Stimulated activated naive B cell treated with anti-CD40 and anti-IgM and Interleukin-4, amounts not matched to agents 10 μg/mL and 1 μg/mL and 100 μg/mL, for 72 hours (primary cell): ENCODE results near the gene SEC61A2.

ENCODE experiments used
- ATAC-seq, 2 donors: fragments of 150-1000 bp; cut with Tn5 transposase; replicated peaks; 2 replicates each; pipeline ENCODE4 v1.10.0; 2021; ENCODE audit warnings: moderate library complexity in 1 of 2
- DNase-seq: peaks from one replicate; pipeline ENCODE4 v3.0.0; 2021
- H3K27ac Mint-ChIP-seq: one replicate; pipeline ENCODE4 v1.8.0; 2022; ENCODE audit warnings: mild to moderate bottlenecking, mixed read lengths
- H3K27me3 Mint-ChIP-seq, 2 donors: one replicate each; pipeline ENCODE4 v1.8.0; 2022; ENCODE audit warnings: mixed read lengths in 2 of 2
- H3K36me3 Mint-ChIP-seq, 2 donors: one replicate each; pipeline ENCODE4 v1.8.0; 2022; ENCODE audit warnings: mixed read lengths in 2 of 2, mild to moderate bottlenecking in 1 of 2
- H3K4me1 Mint-ChIP-seq, 2 donors: one replicate each; pipeline ENCODE4 v1.8.0; 2022; ENCODE audit warnings: mixed read lengths in 2 of 2, mild to moderate bottlenecking in 1 of 2
- H3K4me3 Mint-ChIP-seq, 2 donors: one replicate each; pipeline ENCODE4 v1.8.0; 2022; ENCODE audit warnings: mild to moderate bottlenecking in 2 of 2, mixed read lengths in 2 of 2, moderate library complexity in 1 of 2
- H3K9me3 Mint-ChIP-seq, 2 donors: one replicate each; pipeline ENCODE4 v1.8.0; 2022; ENCODE audit warnings: mixed read lengths in 2 of 2, mild to moderate bottlenecking in 1 of 2

The SEC61A2 gene

DNA sequence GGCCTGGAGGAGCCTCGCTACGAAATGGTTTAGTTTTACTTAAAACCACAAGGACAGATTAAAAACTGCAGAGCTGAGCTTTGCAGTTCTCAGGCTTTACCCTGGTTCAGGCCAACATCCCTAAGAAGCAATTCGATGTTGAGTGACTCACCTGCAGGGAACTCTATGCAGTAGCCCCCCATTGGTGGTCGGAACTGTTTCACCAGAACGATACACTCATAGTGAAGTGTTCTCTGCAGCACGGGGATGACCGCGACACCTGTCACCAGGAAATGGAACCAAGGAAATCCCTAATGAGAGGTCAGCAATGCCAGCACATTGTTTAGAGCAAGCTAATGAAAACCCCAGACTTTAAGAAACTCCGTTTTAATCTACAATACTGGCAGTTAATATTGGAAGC lies 48.2 kb downstream of the SEC61A2 start:
- ATAC-seq (no peak), DNase-seq (no peak)
- Mint-ChIP-seq H3K27ac (no peak overlapping the region), H3K9me3 (no peaks in the 10 kb centered on the region), H3K4me3 (no peak overlapping the region), H3K4me1 (peaks cover 3 to 14% of the 10 kb centered on the region in 2 donors), H3K36me3 (peaks cover 37 to 39% of the 10 kb centered on the region in 2 donors), H3K27me3 (no peaks in the 10 kb centered on the region)

DNA sequence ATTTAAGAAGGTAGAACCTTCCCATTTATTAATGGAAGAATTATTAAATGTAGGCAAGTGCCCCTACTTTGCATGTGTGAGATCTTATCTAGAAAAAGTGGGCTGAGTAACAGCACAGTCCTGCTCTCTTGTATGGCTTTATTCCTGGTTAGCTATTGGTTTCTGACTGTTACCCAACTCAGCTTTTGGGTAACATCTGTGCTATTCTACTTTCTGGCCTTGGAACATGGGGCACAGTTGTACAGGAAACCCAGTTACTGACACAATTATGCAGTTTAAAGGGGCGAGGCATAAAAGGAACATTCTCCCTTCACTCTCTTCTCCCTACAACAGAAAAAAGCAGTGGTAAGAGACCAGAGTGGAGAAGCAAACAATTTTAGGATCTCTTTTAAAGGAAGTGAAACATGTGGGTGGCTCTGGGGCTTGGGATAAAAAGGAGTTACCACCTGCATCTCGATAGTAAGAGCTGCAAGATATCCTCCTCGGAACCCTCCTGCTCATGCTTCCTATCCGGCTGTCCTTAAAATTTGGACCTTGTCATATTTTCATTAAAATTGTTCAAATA lies 50.2 kb downstream of the SEC61A2 start:
- Mint-ChIP-seq H3K4me1 (peaks cover 3 to 14% of the 10 kb centered on the region in 2 donors), H3K4me3 (no peak overlapping the region), H3K27ac (no peak overlapping the region), H3K36me3 (peaks cover 28 to 33% of the 10 kb centered on the region in 2 donors), H3K27me3 (no peaks in the 10 kb centered on the region), H3K9me3 (no peaks in the 10 kb centered on the region)
- DNase-seq (no peak), ATAC-seq (no peak)

DNA sequence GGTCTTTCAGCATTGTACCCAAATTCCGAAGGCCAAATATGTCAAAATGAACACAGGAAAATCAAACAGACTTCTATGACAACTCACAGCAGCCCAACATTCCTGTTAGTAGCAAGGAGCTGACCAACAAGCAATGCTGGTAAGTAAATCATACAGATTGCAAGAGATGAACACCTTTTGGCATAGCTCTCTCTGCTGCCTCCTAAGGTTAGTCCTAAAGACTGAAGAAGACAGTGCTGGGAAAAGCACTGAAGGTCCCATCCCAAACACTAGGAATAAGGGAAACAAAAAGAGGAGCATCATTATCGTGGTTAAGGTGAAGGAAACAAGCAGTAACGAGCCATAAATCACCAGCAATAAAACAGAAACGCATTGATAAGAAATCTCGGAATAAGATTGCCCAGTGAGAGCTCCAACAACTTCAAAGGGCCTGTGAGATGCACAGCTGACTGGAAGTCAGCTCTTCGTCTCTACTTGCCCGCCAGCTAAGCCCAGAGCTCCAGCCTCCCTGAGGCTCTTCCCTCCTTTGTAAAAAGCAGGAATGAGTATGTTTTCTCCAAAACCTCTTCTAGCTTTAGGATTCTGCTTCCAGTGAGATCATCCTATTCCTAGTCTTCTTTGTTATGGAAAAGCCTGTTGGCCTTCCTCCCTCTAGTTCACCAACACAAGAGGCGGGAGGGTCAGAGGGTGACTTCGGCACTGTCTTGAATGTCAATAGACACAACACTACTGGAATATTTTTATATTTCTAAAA lies 50.9 kb downstream of the SEC61A2 start:
- ATAC-seq = no peak
- Mint-ChIP-seq H3K4me3 (no peak overlapping the region), H3K9me3 (no peaks in the 10 kb centered on the region), H3K4me1 (peaks cover 3 to 14% of the 10 kb centered on the region in 2 donors), H3K27ac (no peak overlapping the region), H3K36me3 (peaks cover 31 to 38% of the 10 kb centered on the region in 2 donors), H3K27me3 (no peaks in the 10 kb centered on the region)
- no peak for DNase-seq

DNA sequence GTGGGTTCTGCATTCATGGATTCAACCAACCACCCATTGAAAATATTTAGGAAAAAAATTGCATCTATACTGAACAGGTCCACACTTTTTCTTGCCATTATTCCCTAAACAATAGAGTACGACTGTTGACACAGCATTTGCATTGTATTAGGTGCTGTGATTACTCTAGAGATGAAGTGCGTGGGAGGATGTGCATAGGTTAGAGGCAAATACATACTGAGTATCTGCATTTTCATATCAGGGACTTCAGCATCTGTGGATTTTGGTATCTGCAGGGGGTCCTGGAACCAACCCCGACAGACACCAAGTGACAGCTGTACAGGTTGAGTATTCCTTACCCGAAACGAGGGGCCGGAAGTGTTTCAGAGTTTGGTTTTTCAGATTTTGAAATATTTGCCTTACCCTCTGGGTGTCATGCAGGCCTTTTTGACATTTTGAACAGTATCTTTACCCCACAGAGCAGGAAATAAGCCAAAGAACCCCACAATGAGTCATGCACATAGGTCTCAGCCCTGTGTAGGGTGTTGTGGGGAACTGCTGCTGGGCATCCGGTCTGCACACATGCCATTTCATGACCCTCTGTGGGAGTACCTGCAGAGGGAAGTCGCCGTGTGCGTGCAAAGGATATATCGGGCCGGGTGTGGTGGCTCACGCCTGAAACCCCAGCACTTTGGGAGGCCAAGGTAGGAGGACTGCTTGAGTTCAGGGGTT lies 51.7 kb downstream of the SEC61A2 start:
- Mint-ChIP-seq H3K27me3 (no peaks in the 10 kb centered on the region), H3K4me1 (peaks cover 3 to 14% of the 10 kb centered on the region in 2 donors), H3K36me3 (peaks cover 34 to 45% of the 10 kb centered on the region in 2 donors), H3K27ac (no peak overlapping the region), H3K9me3 (no peaks in the 10 kb centered on the region), H3K4me3 (no peak overlapping the region)
- DNase-seq (peak; percentile 23), ATAC-seq (peak; percentile 98 to 99)

DNA sequence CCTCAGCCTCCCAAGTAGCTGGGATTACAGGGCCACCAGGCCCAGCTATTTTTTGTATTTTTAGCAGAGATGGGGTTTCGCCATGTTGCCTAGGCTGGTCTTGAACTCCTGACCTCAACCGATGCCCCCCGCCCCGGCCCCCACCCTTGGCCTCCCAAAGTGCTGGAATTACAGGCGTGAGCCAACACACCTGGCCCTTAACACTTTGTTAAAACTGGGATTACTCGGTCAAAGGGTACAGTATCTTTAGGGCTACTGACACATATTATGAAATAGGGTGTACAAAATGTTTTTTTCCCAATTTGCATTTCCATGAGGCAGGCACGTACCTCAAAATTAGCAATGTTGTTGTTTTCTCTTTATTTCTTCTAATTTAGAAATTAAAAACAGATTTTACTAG lies 54.7 kb downstream of the SEC61A2 start:
- Mint-ChIP-seq H3K4me1 (peaks cover 7 to 23% of the 10 kb centered on the region in 2 donors), H3K27me3 (no peaks in the 10 kb centered on the region), H3K36me3 (peaks cover 38 to 51% of the 10 kb centered on the region in 2 donors), H3K27ac (no peak overlapping the region), H3K9me3 (no peaks in the 10 kb centered on the region), H3K4me3 (no peak overlapping the region)
- ATAC-seq (no peak), DNase-seq (no peak)

DNA sequence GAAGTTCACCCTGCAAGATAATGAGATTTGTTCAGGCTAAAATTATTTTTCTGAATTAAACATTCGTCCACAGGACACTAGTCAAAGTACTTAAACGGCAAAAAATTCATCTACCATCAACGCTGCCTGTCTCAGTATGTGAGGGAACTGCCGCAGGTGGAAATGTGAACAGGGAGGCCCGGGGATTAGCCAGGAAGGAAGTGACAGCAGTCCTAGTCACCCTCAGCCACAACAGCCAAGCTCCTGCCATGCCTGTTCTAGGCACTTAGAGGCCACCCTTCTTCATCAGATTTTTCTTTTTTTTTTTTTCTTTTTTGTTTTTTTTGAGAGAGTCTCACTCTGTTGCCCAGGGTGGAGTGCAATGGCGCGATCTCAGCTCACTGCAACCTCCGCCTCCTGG lies 56.8 kb downstream of the SEC61A2 start:
- Mint-ChIP-seq H3K36me3 (peaks cover 39 to 48% of the 10 kb centered on the region in 2 donors), H3K27ac (no peak overlapping the region), H3K27me3 (no peaks in the 10 kb centered on the region), H3K4me1 (peaks cover 5 to 15% of the 10 kb centered on the region in 2 donors), H3K4me3 (no peak overlapping the region), H3K9me3 (no peaks in the 10 kb centered on the region)
- ATAC-seq = no peak
- no peak for DNase-seq

DNA sequence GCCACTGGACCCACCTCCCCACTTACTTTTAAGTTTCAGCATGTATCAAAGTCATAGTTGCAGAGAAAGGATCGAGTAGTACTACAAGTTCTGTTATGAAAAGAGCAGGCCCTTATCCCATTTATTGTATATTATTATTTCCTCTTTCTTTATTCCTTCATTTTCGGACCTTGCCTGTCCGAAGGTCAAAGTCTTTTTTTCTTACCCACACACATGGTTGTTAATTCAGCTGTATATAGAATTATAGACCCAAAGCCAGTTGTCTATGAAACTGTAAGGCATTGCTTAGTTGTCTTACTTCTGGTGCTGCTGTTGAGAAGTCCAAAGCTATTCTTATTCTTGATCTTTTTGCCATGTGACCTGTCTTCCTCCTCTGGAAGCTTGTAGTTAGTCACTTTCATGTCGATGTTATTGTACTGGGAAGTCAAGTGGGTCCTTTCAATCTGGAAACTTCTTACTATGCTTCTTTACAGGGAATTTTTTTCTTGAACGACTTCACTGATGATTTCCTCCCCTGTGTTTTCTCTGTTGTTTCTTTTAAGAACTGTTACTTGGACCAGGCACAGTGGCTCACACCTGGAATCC lies 57.9 kb downstream of the SEC61A2 start:
- H3K27ac Mint-ChIP-seq = no peak overlapping the region
- H3K9me3 Mint-ChIP-seq = no peaks in the 10 kb centered on the region
- no peak for DNase-seq
- ATAC-seq = no peak
- H3K4me3 Mint-ChIP-seq = no peak overlapping the region
- peaks cover 7 to 14% of the 10 kb centered on the region in 2 donors for H3K4me1 Mint-ChIP-seq
- no peaks in the 10 kb centered on the region for H3K27me3 Mint-ChIP-seq
- peaks cover 38 to 48% of the 10 kb centered on the region in 2 donors for H3K36me3 Mint-ChIP-seq

DNA sequence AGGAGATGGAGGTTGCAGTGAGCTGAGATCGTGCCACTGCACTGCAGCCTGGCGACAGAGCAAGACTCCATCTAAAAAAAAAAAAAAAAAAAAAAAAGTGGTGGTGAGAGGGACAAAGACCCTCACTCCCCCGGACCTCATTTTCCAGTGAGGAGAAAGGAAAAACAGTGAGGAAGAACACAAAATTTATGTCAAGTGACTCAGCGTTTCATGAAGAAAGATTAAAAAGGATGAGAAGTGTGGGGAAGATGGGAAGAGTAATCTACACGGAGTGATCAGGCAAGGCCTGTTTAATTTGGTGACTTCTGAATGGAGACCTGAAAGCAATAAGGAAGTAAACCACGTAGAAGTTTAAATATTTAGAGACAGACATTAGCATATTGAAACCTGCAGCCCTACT lies 59.2 kb downstream of the SEC61A2 start:
- Mint-ChIP-seq H3K4me1 (peaks cover 10 to 14% of the 10 kb centered on the region in 2 donors), H3K36me3 (peaks cover 35 to 49% of the 10 kb centered on the region in 2 donors), H3K9me3 (no peaks in the 10 kb centered on the region), H3K27ac (no peak overlapping the region), H3K4me3 (no peak overlapping the region), H3K27me3 (no peaks in the 10 kb centered on the region)
- DNase-seq = no peak
- ATAC-seq = no peak

GRCh38 chr10:12189426-12189825 lies 59.9 kb downstream of the SEC61A2 start:
- H3K36me3 Mint-ChIP-seq = peaks cover 37 to 52% of the 10 kb centered on the region in 2 donors
- H3K9me3 Mint-ChIP-seq = no peaks in the 10 kb centered on the region

DNA sequence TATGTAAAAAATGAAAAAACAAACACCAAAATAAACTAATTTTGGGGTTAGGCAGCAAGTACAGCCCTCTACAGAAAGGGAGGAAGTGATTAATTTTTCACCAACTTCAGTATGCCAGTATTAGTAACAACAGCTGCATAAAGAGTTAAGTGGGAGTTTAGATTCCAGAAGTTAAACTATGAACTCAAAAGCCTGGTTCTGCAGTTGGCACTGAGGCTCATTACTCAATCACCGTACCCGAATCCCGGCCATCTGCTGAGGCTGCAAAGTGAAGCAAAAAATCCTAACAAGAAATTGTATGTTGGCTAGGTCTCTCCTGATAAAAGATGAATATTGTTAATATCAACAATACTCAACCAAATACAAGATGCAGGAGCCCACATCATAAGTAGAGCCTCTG lies 62.2 kb downstream of the SEC61A2 start:
- DNase-seq (no peak), ATAC-seq (no peak)
- peaks cover 34 to 45% of the 10 kb centered on the region in 2 donors for H3K36me3 Mint-ChIP-seq
- no peaks in the 10 kb centered on the region for H3K27me3 Mint-ChIP-seq
- H3K27ac Mint-ChIP-seq = no peak overlapping the region
- H3K4me1 Mint-ChIP-seq = peaks cover 22 to 36% of the 10 kb centered on the region in 2 donors
- no peak overlapping the region for H3K4me3 Mint-ChIP-seq
- no peaks in the 10 kb centered on the region for H3K9me3 Mint-ChIP-seq

More at GRCh38 chr10:12189426-12189825, 59.9 kb downstream of the SEC61A2 start:
- no peak for ATAC-seq
- Mint-ChIP-seq H3K27ac (no peak overlapping the region), H3K4me3 (no peak overlapping the region), H3K27me3 (no peaks in the 10 kb centered on the region), H3K4me1 (peaks cover 14 to 20% of the 10 kb centered on the region in 2 donors)
- no peak for DNase-seq

GRCh38 chr10:12193193-12193592 lies 63.7 kb downstream of the SEC61A2 start:
- Mint-ChIP-seq H3K27ac (peak overlapping the region; percentile 2), H3K36me3 (peaks cover 21 to 32% of the 10 kb centered on the region in 2 donors), H3K27me3 (no peaks in the 10 kb centered on the region), H3K9me3 (no peaks in the 10 kb centered on the region), H3K4me3 (no peak overlapping the region), H3K4me1 (peaks cover 18 to 33% of the 10 kb centered on the region in 2 donors)
- DNase-seq (no peak), ATAC-seq (no peak)

- peak overlapping the region; percentile 97 to 100 for H3K4me3 Mint-ChIP-seq
- peaks cover 21 to 40% of the 10 kb centered on the region in 2 donors for H3K36me3 Mint-ChIP-seq
- H3K9me3 Mint-ChIP-seq = no peaks in the 10 kb centered on the region
- peak in 1 of 2 donors; percentile 13 for ATAC-seq
- H3K4me1 Mint-ChIP-seq = peaks cover 21 to 45% of the 10 kb centered on the region in 2 donors
- DNase-seq = no peak
- no peaks in the 10 kb centered on the region for H3K27me3 Mint-ChIP-seq
- peak overlapping the region; percentile 99 for H3K27ac Mint-ChIP-seq
These were observed 65.3 kb downstream of the SEC61A2 start for GRCh38 chr10:12194752-12195271.

- Mint-ChIP-seq H3K9me3 (no peaks in the 10 kb centered on the region), H3K4me3 (peak overlapping the region; percentile 97 to 100), H3K36me3 (peaks cover 18 to 37% of the 10 kb centered on the region in 2 donors), H3K27me3 (no peaks in the 10 kb centered on the region), H3K4me1 (peaks cover 21 to 41% of the 10 kb centered on the region in 2 donors), H3K27ac (peak overlapping the region; percentile 99)
- DNase-seq = no peak
- ATAC-seq = peak; percentile 8 to 14
These were observed 65.8 kb downstream of the SEC61A2 start for GRCh38 chr10:12195281-12195602.
